Suprapubic skin (tissue), 4 donors: ENCODE data around the gene HPSE2. TPM values are rescaled to one million over a fixed set of nuclear protein-coding genes. Genes with fewer than 3 reads are reported as not detected.
"Not testable (repeated sequence)": the region's sequence is repeated elsewhere in the genome, so short reads cannot be mapped to it uniquely, and the experiment has no call there.

ENCODE experiments used
- DNase-seq, 2 donors: peaks; one replicate each; pipeline ENCODE4 v3.0.0-alpha.2; 2019; ENCODE audit warnings: low spot score in 2 of 2
- H3K27ac ChIP-seq: fragments of 200-600 bp; sonication (generic); one replicate; pipeline ENCODE4 v1.5.1; 2019
- H3K27me3 ChIP-seq: fragments of 200-600 bp; sonication (generic); one replicate; pipeline ENCODE4 v1.5.1; 2019
- H3K36me3 ChIP-seq: fragments of 200-600 bp; sonication (generic); one replicate; pipeline ENCODE4 v1.5.1; 2019
- H3K4me1 ChIP-seq: fragments of 200-600 bp; sonication (generic); one replicate; pipeline ENCODE4 v1.5.1; 2019
- H3K4me3 ChIP-seq: fragments of 200-600 bp; sonication (generic); one replicate; pipeline ENCODE4 v1.5.1; 2019; ENCODE audit warnings: mild to moderate bottlenecking
- H3K9me3 ChIP-seq: fragments of 200-600 bp; sonication (generic); one replicate; pipeline ENCODE4 v1.5.1; 2019
- CTCF ChIP-seq, 2 donors: fragments of 200-600 bp in 1 of 2; fragments of 450-650 bp in 1 of 2; sonication (generic) in 1 of 2; IDR thresholded peaks; one replicate each; pipeline ENCODE4 v1.5.1; 2016 to 2019; ENCODE audit warnings: antibody characterized with exemption in 2 of 2, mild to moderate bottlenecking in 1 of 2, moderate library complexity in 1 of 2
- EP300 ChIP-seq: sonication (generic); formaldehyde crosslinking; IDR thresholded peaks from one replicate; pipeline ENCODE4 v1.6.1; 2017; ENCODE audit warnings: antibody characterized with exemption
- POLR2A ChIP-seq, 2 donors: fragments of 450-650 bp; IDR thresholded peaks; one replicate each; pipeline ENCODE4 v1.6.1; 2017; ENCODE audit warnings: antibody characterized with exemption in 2 of 2, mild to moderate bottlenecking in 2 of 2, moderate library complexity in 2 of 2
- POLR2AphosphoS5 ChIP-seq, 3 donors: sonication (generic); formaldehyde crosslinking; IDR thresholded peaks; one replicate each; pipeline ENCODE4 v1.6.1; 2017; ENCODE audit warnings: antibody characterized with exemption in 3 of 3
- WGBS: methylation state at CpG from one replicate; pipeline ENCODE4 v1.1.5; 2018; 5-methylcytosine and 5-hydroxymethylcytosine counted together
- total RNA-seq, 4 donors: library from RNA; depleted of rRNA; stranded (reverse); fragments of >200 nt; gene quantifications; one replicate each; pipeline ENCODE4 v1.1.0, GENCODE V29; 2016

The HPSE2 gene
- total RNA-seq, 4 donors from 2014 or later, result 0.95 to 1.3 (median 0.99) TPM

- Histone ChIP-seq H3K36me3 (no peaks in the 10 kb centered on the region), H3K4me1 (peaks cover 8% of the 10 kb centered on the region), H3K27ac (no peak overlapping the region), H3K4me3 (no peak overlapping the region), H3K9me3 (peaks cover 12% of the 10 kb centered on the region), H3K27me3 (no peaks in the 10 kb centered on the region)
- no peak for DNase-seq
- WGBS, result 94% methylated on average over 1 of the region's 1 CpG
- TF ChIP-seq POLR2A (IDR thresholded peaks at IDR 0.05) (no peak), EP300 (no peak), CTCF (IDR thresholded peaks at IDR 0.05) (no peak), POLR2AphosphoS5 (IDR thresholded peaks at IDR 0.05) (no peak)
These were observed 230.9 kb downstream of the HPSE2 start for GRCh38 chr10:99004738-99005137.

GRCh38 chr10:99002392-99002791 is 233.3 kb downstream of the HPSE2 start:
- Histone ChIP-seq H3K27ac (no peak overlapping the region), H3K36me3 (no peaks in the 10 kb centered on the region), H3K9me3 (peaks cover 12% of the 10 kb centered on the region), H3K4me3 (no peak overlapping the region), H3K4me1 (peaks cover 3% of the 10 kb centered on the region), H3K27me3 (no peaks in the 10 kb centered on the region)
- 97% methylated on average over 1 of the region's 1 CpG for WGBS
- DNase-seq, result no peak
- no peak for TF ChIP-seq CTCF (IDR thresholded peaks at IDR 0.05)
- TF ChIP-seq EP300, result no peak
- TF ChIP-seq POLR2AphosphoS5 (IDR thresholded peaks at IDR 0.05), result no peak
- TF ChIP-seq POLR2A (IDR thresholded peaks at IDR 0.05), result no peak

- H3K27ac ChIP-seq, result no peak overlapping the region
- H3K27me3 ChIP-seq, result no peaks in the 10 kb centered on the region
- WGBS, result 54% methylated on average over 4 of the region's 4 CpGs
- no peaks in the 10 kb centered on the region for H3K9me3 ChIP-seq
- DNase-seq, result no peak
- no peak overlapping the region for H3K4me3 ChIP-seq
- TF ChIP-seq EP300 (no peak), POLR2A (IDR thresholded peaks at IDR 0.05) (no peak), POLR2AphosphoS5 (IDR thresholded peaks at IDR 0.05) (no peak), CTCF (IDR thresholded peaks at IDR 0.05) (no peak)
- H3K36me3 ChIP-seq, result no peaks in the 10 kb centered on the region
- H3K4me1 ChIP-seq, result no peaks in the 10 kb centered on the region
These were observed 238.1 kb downstream of the HPSE2 start for GRCh38 chr10:98997596-98997995.

- DNase-seq, result no peak
- Histone ChIP-seq H3K9me3 (no peaks in the 10 kb centered on the region), H3K4me1 (no peaks in the 10 kb centered on the region), H3K4me3 (no peak overlapping the region), H3K27ac (no peak overlapping the region), H3K27me3 (no peaks in the 10 kb centered on the region), H3K36me3 (no peaks in the 10 kb centered on the region)
- no peak for TF ChIP-seq POLR2A (IDR thresholded peaks at IDR 0.05)
- TF ChIP-seq CTCF (IDR thresholded peaks at IDR 0.05), result no peak
- no peak for TF ChIP-seq EP300
- no peak for TF ChIP-seq POLR2AphosphoS5 (IDR thresholded peaks at IDR 0.05)
These were observed 241.6 kb downstream of the HPSE2 start for GRCh38 chr10:98994030-98994429.

- not testable (repeated sequence) for H3K36me3 ChIP-seq, DNase-seq, H3K9me3 ChIP-seq, H3K4me3 ChIP-seq, H3K27ac ChIP-seq, H3K4me1 ChIP-seq, H3K27me3 ChIP-seq
- WGBS, result 87% methylated on average over 6 of the region's 9 CpGs
These were observed 251.9 kb downstream of the HPSE2 start for GRCh38 chr10:98983751-98984150.

- no peak for DNase-seq
- Histone ChIP-seq H3K36me3 (no peaks in the 10 kb centered on the region), H3K4me1 (no peaks in the 10 kb centered on the region), H3K9me3 (peaks cover 4% of the 10 kb centered on the region), H3K27me3 (no peaks in the 10 kb centered on the region), H3K27ac (no peak overlapping the region), H3K4me3 (no peak overlapping the region)
- TF ChIP-seq POLR2AphosphoS5 (IDR thresholded peaks at IDR 0.05) (no peak), CTCF (IDR thresholded peaks at IDR 0.05) (no peak), EP300 (no peak), POLR2A (IDR thresholded peaks at IDR 0.05) (no peak)
- WGBS, result 63% methylated on average over 5 of the region's 5 CpGs
These were observed 255.3 kb downstream of the HPSE2 start for GRCh38 chr10:98980353-98980752.
